Measurements from ENCODE around the gene ACTR10.

The ACTR10 gene

GRCh38 chr14:58166005-58166983 is 33.7 kb upstream of the ACTR10 start:
- peak; percentile 97 for TF ChIP-seq CTCF (conservative IDR thresholded peaks at IDR 0.05; ENCODE audit: low read depth, low read length)
- no peak overlapping the region for H3K4me3 ChIP-seq (ENCODE audit: low read length)
- peak; percentile 37 for DNase-seq (ENCODE audit: low read depth)

- no peak for DNase-seq (ENCODE audit: low read depth)
- no peak for TF ChIP-seq CTCF (conservative IDR thresholded peaks at IDR 0.05; ENCODE audit: low read depth, low read length)
- no peak overlapping the region for H3K4me3 ChIP-seq (ENCODE audit: low read length)
Observed at GRCh38 chr14:58167057-58167456, 32.9 kb upstream of the ACTR10 start.

- no peak overlapping the region for H3K4me3 ChIP-seq (ENCODE audit: low read length)
- no peak for DNase-seq (ENCODE audit: low read depth)
- TF ChIP-seq CTCF (conservative IDR thresholded peaks at IDR 0.05; ENCODE audit: low read depth, low read length) = no peak
Observed at GRCh38 chr14:58167891-58168290, 32.1 kb upstream of the ACTR10 start.

- no peak for TF ChIP-seq CTCF (conservative IDR thresholded peaks at IDR 0.05; ENCODE audit: low read depth, low read length)
- DNase-seq (ENCODE audit: low read depth) = peak; percentile 86
- peak overlapping the region; percentile 15 for H3K4me3 ChIP-seq (ENCODE audit: low read length)
Observed at GRCh38 chr14:58171090-58171489, 28.9 kb upstream of the ACTR10 start.

- H3K4me3 ChIP-seq (ENCODE audit: low read length) = no peak overlapping the region
- no peak for DNase-seq (ENCODE audit: low read depth)
- no peak for TF ChIP-seq CTCF (conservative IDR thresholded peaks at IDR 0.05; ENCODE audit: low read depth, low read length)
Observed at GRCh38 chr14:58177125-58177524, 22.8 kb upstream of the ACTR10 start.

- H3K4me3 ChIP-seq (ENCODE audit: low read length) = no peak overlapping the region
- no peak for DNase-seq (ENCODE audit: low read depth)
- no peak for TF ChIP-seq CTCF (conservative IDR thresholded peaks at IDR 0.05; ENCODE audit: low read depth, low read length)
Observed at GRCh38 chr14:58189176-58189575, 10.8 kb upstream of the ACTR10 start.

Measured in retinal pigment epithelial cell (primary cell).